ENCODE data around the gene ARHGAP15. TPM values are rescaled to one million over a fixed set of nuclear protein-coding genes. Genes with fewer than 3 reads are reported as not detected.

ARHGAP15 gene
- total RNA-seq, 1 donor from 2014 or later, result 7.0 TPM

DNA sequence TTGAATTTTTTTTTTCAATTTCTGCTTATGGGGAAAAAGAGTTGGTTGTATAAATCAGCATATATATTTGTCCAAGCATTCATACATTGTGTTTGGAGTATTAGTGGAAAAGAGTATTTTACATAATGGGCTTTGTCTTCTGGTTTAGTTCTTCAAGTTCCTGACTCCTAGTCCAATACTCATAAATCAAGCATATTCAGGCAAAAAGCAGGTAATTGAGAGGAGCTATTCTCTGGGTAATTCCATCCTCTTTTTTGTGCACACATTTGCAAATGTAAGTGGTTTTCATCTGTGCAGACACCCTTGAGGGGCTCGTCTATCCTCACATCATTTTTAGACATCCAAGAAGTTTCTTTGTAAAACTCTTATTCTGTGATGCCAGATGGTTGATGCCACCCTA lies 337.2 kb downstream of the ARHGAP15 start:
- Histone ChIP-seq H3K36me3 (no peaks in the 10 kb centered on the region), H3K27me3 (ENCODE audit: low read depth) (no peaks in the 10 kb centered on the region), H3K4me1 (no peaks in the 10 kb centered on the region), H3K4me3 (no peak overlapping the region), H3K27ac (replicated peaks) (no peak overlapping the region), H3K9me3 (replicated peaks) (peaks cover 7% of the 10 kb centered on the region)
- TF ChIP-seq, protein P1, sequence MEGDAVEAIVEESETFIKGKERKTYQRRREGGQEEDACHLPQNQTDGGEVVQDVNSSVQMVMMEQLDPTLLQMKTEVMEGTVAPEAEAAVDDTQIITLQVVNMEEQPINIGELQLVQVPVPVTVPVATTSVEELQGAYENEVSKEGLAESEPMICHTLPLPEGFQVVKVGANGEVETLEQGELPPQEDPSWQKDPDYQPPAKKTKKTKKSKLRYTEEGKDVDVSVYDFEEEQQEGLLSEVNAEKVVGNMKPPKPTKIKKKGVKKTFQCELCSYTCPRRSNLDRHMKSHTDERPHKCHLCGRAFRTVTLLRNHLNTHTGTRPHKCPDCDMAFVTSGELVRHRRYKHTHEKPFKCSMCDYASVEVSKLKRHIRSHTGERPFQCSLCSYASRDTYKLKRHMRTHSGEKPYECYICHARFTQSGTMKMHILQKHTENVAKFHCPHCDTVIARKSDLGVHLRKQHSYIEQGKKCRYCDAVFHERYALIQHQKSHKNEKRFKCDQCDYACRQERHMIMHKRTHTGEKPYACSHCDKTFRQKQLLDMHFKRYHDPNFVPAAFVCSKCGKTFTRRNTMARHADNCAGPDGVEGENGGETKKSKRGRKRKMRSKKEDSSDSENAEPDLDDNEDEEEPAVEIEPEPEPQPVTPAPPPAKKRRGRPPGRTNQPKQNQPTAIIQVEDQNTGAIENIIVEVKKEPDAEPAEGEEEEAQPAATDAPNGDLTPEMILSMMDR (IDR thresholded peaks at IDR 0.05; ENCODE audit: borderline replicate concordance), result no peak
- no peak for DNase-seq
- intact Hi-C loops (cut with micrococcal nuclease), result no loop called here

DNA sequence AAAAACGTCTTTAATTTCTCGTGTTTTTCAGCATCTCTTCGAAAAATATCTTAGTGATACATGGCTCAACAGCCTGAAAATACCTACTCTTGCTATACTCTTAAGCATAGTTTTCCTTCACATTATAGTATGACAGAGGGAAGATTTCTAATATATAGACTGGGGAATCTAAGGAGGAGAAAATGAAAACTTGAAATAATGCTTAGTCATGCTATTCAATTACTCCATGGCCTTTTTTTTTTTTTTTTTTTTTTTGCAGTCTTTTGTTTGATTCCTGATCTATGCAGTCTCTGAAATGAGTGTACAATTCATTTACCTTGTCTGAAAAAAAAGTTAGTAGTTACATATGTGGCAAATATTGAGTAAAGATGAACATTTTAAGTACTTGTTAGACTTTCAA lies 337.8 kb downstream of the ARHGAP15 start:
- intact Hi-C loops (cut with micrococcal nuclease), result no loop called here
- H3K36me3 ChIP-seq, result no peaks in the 10 kb centered on the region
- DNase-seq, result no peak
- TF ChIP-seq, protein P1 (IDR thresholded peaks at IDR 0.05; ENCODE audit: borderline replicate concordance), result no peak
- peaks cover under 1% of the 10 kb centered on the region for H3K9me3 ChIP-seq (replicated peaks)
- no peaks in the 10 kb centered on the region for H3K27me3 ChIP-seq (ENCODE audit: low read depth)
- no peak overlapping the region for H3K27ac ChIP-seq (replicated peaks)
- no peaks in the 10 kb centered on the region for H3K4me1 ChIP-seq
- H3K4me3 ChIP-seq, result no peak overlapping the region

DNA sequence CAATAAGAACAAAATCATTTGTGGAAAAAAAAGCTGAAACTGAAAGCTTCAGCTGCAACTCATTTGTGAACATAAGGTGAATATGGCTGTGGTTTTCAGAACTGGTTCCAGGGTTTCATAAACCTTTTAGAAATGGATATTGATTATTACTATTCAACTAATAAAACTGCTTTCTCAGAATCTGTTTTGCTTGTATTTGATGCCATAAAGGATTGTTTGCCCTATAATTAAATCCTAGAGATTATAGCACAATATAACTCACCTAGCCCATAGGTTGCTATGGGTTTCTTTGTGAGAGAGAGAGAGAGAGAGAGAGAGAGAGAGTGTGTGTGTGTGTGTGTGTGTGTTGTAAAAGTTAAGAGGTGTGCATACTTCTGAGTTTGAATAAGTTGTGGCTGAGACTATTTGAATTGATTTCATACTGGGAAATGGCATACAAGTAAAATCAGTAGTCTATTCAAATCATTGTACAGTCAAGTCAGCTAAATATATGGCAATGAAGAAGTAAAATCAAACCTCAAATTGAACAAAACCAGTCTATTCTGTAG lies 339.2 kb downstream of the ARHGAP15 start:
- TF ChIP-seq, protein P1 (IDR thresholded peaks at IDR 0.05; ENCODE audit: borderline replicate concordance), result no peak
- intact Hi-C loops (cut with micrococcal nuclease), result no loop called here
- Histone ChIP-seq H3K9me3 (replicated peaks) (no peaks in the 10 kb centered on the region), H3K27me3 (ENCODE audit: low read depth) (no peaks in the 10 kb centered on the region), H3K36me3 (no peaks in the 10 kb centered on the region), H3K4me1 (no peaks in the 10 kb centered on the region), H3K27ac (replicated peaks) (no peak overlapping the region), H3K4me3 (no peak overlapping the region)
- DNase-seq, result no peak

DNA sequence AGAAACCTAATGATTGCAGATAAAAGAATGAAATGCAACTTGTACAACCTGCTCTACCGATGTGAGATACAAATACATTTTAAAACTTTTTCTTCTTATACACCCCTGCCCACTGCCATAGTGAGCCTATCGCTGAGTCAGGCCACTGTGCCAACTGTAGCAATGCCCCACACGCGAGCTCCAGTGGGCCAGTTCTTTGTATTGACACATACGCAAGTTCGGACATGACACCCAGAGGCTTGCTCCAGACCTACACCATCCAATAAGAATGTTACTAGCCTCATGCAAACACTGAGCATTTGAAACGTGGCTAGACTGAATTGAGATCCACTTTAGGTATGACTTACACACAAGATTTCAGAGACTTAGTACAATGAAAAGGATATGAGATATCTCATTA lies 340.1 kb downstream of the ARHGAP15 start:
- no peak overlapping the region for H3K4me3 ChIP-seq
- no peaks in the 10 kb centered on the region for H3K4me1 ChIP-seq
- no peaks in the 10 kb centered on the region for H3K9me3 ChIP-seq (replicated peaks)
- no peaks in the 10 kb centered on the region for H3K27me3 ChIP-seq (ENCODE audit: low read depth)
- no peak overlapping the region for H3K27ac ChIP-seq (replicated peaks)
- DNase-seq, result no peak
- intact Hi-C loops (cut with micrococcal nuclease), result no loop called here
- no peaks in the 10 kb centered on the region for H3K36me3 ChIP-seq
- TF ChIP-seq, protein P1 (IDR thresholded peaks at IDR 0.05; ENCODE audit: borderline replicate concordance), result no peak

DNA sequence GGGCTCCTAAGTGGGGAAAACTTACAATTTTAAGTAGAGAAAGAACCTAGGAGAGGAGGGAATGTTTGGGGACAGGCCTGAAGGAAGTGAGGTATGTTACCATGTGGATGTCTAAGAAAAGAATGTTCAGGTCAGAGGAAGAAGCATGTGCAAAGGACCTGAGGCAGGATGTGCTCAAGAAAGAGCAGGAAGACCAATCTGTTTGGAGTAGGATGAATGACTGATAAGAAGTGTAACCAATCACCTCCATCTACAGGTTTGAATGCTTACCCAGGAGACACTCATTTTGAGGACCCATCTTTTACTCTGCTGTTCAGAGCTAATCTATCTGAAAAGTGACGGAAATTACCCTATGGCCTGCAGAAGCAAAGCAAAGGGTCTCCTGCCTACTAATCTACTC lies 342.3 kb downstream of the ARHGAP15 start:
- intact Hi-C loops (cut with micrococcal nuclease), result no loop called here
- H3K27ac ChIP-seq (replicated peaks), result no peak overlapping the region
- H3K36me3 ChIP-seq, result no peaks in the 10 kb centered on the region
- no peaks in the 10 kb centered on the region for H3K27me3 ChIP-seq (ENCODE audit: low read depth)
- TF ChIP-seq, protein P1 (IDR thresholded peaks at IDR 0.05; ENCODE audit: borderline replicate concordance), result no peak
- DNase-seq, result no peak
- H3K4me1 ChIP-seq, result peaks cover 13% of the 10 kb centered on the region
- H3K4me3 ChIP-seq, result no peak overlapping the region
- H3K9me3 ChIP-seq (replicated peaks), result no peaks in the 10 kb centered on the region
